DOHH2 (cell line): ENCODE data around the gene MBD3.

Experiments
- CTCF ChIP-seq: fragments of 200-600 bp; sonication (generic); IDR thresholded peaks from one replicate; pipeline ENCODE4 v1.5.1; 2014; ENCODE audit warnings: antibody characterized with exemption, mild to moderate bottlenecking, low read depth, low read length; ENCODE audit not compliant: poor library complexity, severe bottlenecking
- EZH2phosphoT487 ChIP-seq: fragments of 200-600 bp; sonication (generic); IDR thresholded peaks from 2 replicates; pipeline ENCODE4 v1.6.1; 2017; ENCODE audit warnings: borderline replicate concordance, mild to moderate bottlenecking, antibody characterized with exemption, low read length, moderate library complexity, mixed read lengths

GRCh38 chr19:1634242-1634937 is 41.7 kb upstream of the MBD3 start:
- no peak for TF ChIP-seq CTCF
- no peak for TF ChIP-seq EZH2phosphoT487
